Breast epithelium (tissue), 3 donors: Measurements from ENCODE around the gene RPL21.

ENCODE experiments used
- POLR2AphosphoS5 ChIP-seq, 3 donors: sonication (generic); formaldehyde crosslinking; IDR thresholded peaks; one replicate each; pipeline ENCODE4 v1.6.1; 2017; ENCODE audit warnings: antibody characterized with exemption in 3 of 3
- TF ChIP-seq, protein P1 (sequence below), 3 donors: fragments of 450-650 bp; IDR thresholded peaks; one replicate each; pipeline ENCODE4 v1.5.1; 2016 to 2017; ENCODE audit warnings: antibody characterized with exemption in 3 of 3, mild to moderate bottlenecking in 3 of 3, moderate library complexity in 3 of 3

DNA sequence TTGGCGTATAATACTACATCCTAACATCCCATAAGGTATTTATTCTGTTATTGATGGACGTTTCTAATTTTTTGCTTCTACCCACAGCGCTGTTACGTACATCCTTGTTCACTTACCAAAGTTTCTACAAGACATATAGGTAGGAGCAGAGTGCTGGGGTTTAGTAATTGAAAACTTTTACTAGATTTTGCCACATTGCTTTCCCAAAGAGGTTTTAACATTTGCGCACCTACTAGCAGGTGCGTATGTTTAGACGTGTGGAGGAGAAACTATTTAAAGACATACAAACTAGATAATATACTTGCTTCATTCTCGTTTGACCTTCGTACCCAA lies 559 bp upstream of the RPL21 start:
- TF ChIP-seq, protein P1, sequence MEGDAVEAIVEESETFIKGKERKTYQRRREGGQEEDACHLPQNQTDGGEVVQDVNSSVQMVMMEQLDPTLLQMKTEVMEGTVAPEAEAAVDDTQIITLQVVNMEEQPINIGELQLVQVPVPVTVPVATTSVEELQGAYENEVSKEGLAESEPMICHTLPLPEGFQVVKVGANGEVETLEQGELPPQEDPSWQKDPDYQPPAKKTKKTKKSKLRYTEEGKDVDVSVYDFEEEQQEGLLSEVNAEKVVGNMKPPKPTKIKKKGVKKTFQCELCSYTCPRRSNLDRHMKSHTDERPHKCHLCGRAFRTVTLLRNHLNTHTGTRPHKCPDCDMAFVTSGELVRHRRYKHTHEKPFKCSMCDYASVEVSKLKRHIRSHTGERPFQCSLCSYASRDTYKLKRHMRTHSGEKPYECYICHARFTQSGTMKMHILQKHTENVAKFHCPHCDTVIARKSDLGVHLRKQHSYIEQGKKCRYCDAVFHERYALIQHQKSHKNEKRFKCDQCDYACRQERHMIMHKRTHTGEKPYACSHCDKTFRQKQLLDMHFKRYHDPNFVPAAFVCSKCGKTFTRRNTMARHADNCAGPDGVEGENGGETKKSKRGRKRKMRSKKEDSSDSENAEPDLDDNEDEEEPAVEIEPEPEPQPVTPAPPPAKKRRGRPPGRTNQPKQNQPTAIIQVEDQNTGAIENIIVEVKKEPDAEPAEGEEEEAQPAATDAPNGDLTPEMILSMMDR (IDR thresholded peaks at IDR 0.05), result no peak
- TF ChIP-seq POLR2AphosphoS5 (IDR thresholded peaks at IDR 0.05), result no peak
